ENCODE measurements around the gene DBET.
"Not testable (repeated sequence)": the region's sequence is repeated elsewhere in the genome, so short reads cannot be mapped to it uniquely, and the experiment has no call there.

- TF ChIP-seq YY1 (IDR thresholded peaks at IDR 0.05; ENCODE audit: insufficient read depth, insufficient read length); SUZ12 (IDR thresholded peaks at IDR 0.05; ENCODE audit: extremely low read depth, insufficient read depth, insufficient read length); ZNF274 (IDR thresholded peaks at IDR 0.05; ENCODE audit: low read depth, low read length): not testable (repeated sequence)
Observed at GRCh38 chr4:190022614-190023281, 41.6 kb upstream of the DBET start.

Data from NT2/D1 (cell line).